ENCODE measurements around the gene LRRC45.

GRCh38 chr17:82020572-82021106 is 2.5 kb upstream of the LRRC45 start:
- TF ChIP-seq POLR2AphosphoS5 (IDR thresholded peaks at IDR 0.05; ENCODE audit: low read depth, low read length), result no peak
- no peak for TF ChIP-seq REST (IDR thresholded peaks at IDR 0.05; ENCODE audit: insufficient read depth in 1 of 2, low read depth in 2 of 2, low read length in 2 of 2)
- TF ChIP-seq SIN3A (IDR thresholded peaks at IDR 0.05; ENCODE audit: borderline replicate concordance, insufficient read depth, low read length), result no peak
